IMR-90 (cell line): ENCODE results near the gene SLC6A17. TPM values are rescaled to one million over a fixed set of nuclear protein-coding genes. Genes with fewer than 3 reads are reported as not detected.

Experiments
- ATAC-seq: fragments of 200-7000 bp; cut with Tn5 transposase; 2 replicates; pipeline ENCODE4 v1.9.1; 2020; ENCODE audit warnings: low read depth, mild to moderate bottlenecking, moderate library complexity
- BruUV-seq: library from RNA; stranded (reverse); fragments of 400-500 nt; replicated peaks from 2 replicates; lab custom pipeline; 2021; lab: Mats Ljungman, UMichigan
- CTCF ChIA-PET: fragments of 300-600 bp; formaldehyde crosslinking; extraction: SDS; loops from one replicate; lab custom pipeline; 2021; ENCODE audit warnings: antibody characterized with exemption; lab: Yijun Ruan, JAX
- POLR2A ChIA-PET: fragments of 300-600 bp; sonication (Branson Sonifier 250); formaldehyde crosslinking; loops from one replicate; lab custom pipeline; 2022; ENCODE audit warnings: antibody characterized with exemption; ENCODE audit not compliant: unreplicated experiment; lab: Charles Lee
- DNase-seq: peaks from one replicate; pipeline ENCODE4 v3.0.0; 2013
- H2AFZ ChIP-seq: replicated peaks from 2 replicates; pipeline ENCODE3; 2013; ENCODE audit warnings: low read length, mild to moderate bottlenecking; ENCODE audit not compliant: poor library complexity
- H2AK5ac ChIP-seq: 2 replicates; pipeline ENCODE4 v1.6.1; 2013; ENCODE audit warnings: low read depth, low read length, inconsistent platforms
- H2AK9ac ChIP-seq: replicated peaks from 2 replicates; pipeline ENCODE3; 2013; ENCODE audit warnings: mild to moderate bottlenecking, low read depth, low read length, moderate library complexity; ENCODE audit not compliant: poor library complexity
- H2BK120ac ChIP-seq: 2 replicates; pipeline ENCODE4 v1.6.1; 2013; ENCODE audit warnings: low read depth, low read length, inconsistent platforms
- H2BK15ac ChIP-seq: 3 replicates; pipeline ENCODE4 v1.6.1; 2013; ENCODE audit warnings: low read depth, low read length, inconsistent platforms
- H2BK20ac ChIP-seq: 2 replicates; pipeline ENCODE4 v1.6.1; 2013; ENCODE audit warnings: low read depth, mild to moderate bottlenecking, inconsistent platforms, low read length, moderate library complexity
- H2BK5ac ChIP-seq: 2 replicates; pipeline ENCODE4 v1.6.1; 2013; ENCODE audit warnings: mild to moderate bottlenecking, low read depth, low read length, inconsistent platforms; ENCODE audit not compliant: poor library complexity, severe bottlenecking
- H3K14ac ChIP-seq: replicated peaks from 2 replicates; pipeline ENCODE4 v1.6.1; 2013; ENCODE audit warnings: low read depth, low read length, inconsistent platforms
- H3K18ac ChIP-seq: 2 replicates; pipeline ENCODE4 v1.6.1; 2013; ENCODE audit warnings: low read depth, low read length, control low read depth
- H3K23ac ChIP-seq: 2 replicates; pipeline ENCODE4 v1.6.1; 2013; ENCODE audit warnings: low read depth, low read length, inconsistent platforms
- H3K27ac ChIP-seq: 2 replicates; pipeline ENCODE4 v1.5.1; 2013; ENCODE audit warnings: mild to moderate bottlenecking, control low read depth, low read length; ENCODE audit not compliant: insufficient read depth
- H3K27me3 ChIP-seq: 2 replicates; pipeline ENCODE4 v1.6.1; 2013; ENCODE audit warnings: low read length; ENCODE audit not compliant: control insufficient read depth, insufficient read depth
- H3K36me3 ChIP-seq: 2 replicates; pipeline ENCODE4 v1.6.1; 2013; ENCODE audit warnings: low read length, mixed read lengths; ENCODE audit not compliant: control insufficient read depth, insufficient read depth
- H3K4ac ChIP-seq: 2 replicates; pipeline ENCODE4 v1.6.1; 2013; ENCODE audit warnings: low read depth, low read length, inconsistent platforms
- H3K4me1 ChIP-seq: 2 replicates; pipeline ENCODE4 v1.6.1; 2013; ENCODE audit warnings: low read length, mixed read lengths; ENCODE audit not compliant: control insufficient read depth, insufficient read depth
- H3K4me2 ChIP-seq: 2 replicates; pipeline ENCODE4 v1.6.1; 2013; ENCODE audit warnings: low read depth, mild to moderate bottlenecking, control low read depth, low read length, moderate library complexity
- H3K4me3 ChIP-seq: 2 replicates; pipeline ENCODE4 v1.5.1; 2013; ENCODE audit warnings: low read depth, mild to moderate bottlenecking, control low read depth, low read length, moderate library complexity; ENCODE audit not compliant: insufficient read depth
- H3K56ac ChIP-seq: 2 replicates; pipeline ENCODE4 v1.6.1; 2013; ENCODE audit warnings: low read length, inconsistent platforms; ENCODE audit not compliant: insufficient read depth; ENCODE audit errors: extremely low read depth
- H3K79me1 ChIP-seq, 2 experiments: 2 replicates each; pipeline ENCODE4 v1.6.1; 2013; ENCODE audit warnings: low read length in 2 of 2, inconsistent platforms in 1 of 2, low read depth in 1 of 2
- H3K9ac ChIP-seq: 2 replicates; pipeline ENCODE4 v1.6.1; 2013; ENCODE audit warnings: low read depth, low read length, control low read depth
- H3K9me1 ChIP-seq: 2 replicates; pipeline ENCODE4 v1.6.1; 2013; ENCODE audit warnings: low read length, inconsistent platforms; ENCODE audit not compliant: insufficient read depth
- H3K9me3 ChIP-seq: 2 replicates; pipeline ENCODE4 v1.6.1; 2013; ENCODE audit warnings: low read length; ENCODE audit not compliant: control insufficient read depth, insufficient read depth
- H4K20me1 ChIP-seq: 2 replicates; pipeline ENCODE4 v1.6.1; 2013; ENCODE audit warnings: low read length, inconsistent platforms; ENCODE audit not compliant: insufficient read depth
- H4K5ac ChIP-seq: 2 replicates; pipeline ENCODE4 v1.6.1; 2013; ENCODE audit warnings: mild to moderate bottlenecking, low read depth, low read length, control low read depth
- H4K8ac ChIP-seq, 2 experiments: 2 replicates each; pipeline ENCODE4 v1.6.1; 2013; ENCODE audit warnings: low read depth in 2 of 2, low read length in 2 of 2, control low read depth in 1 of 2, inconsistent platforms in 1 of 2
- H4K91ac ChIP-seq: 2 replicates; pipeline ENCODE4 v1.6.1; 2013; ENCODE audit warnings: low read depth, low read length, inconsistent platforms; ENCODE audit not compliant: insufficient read depth
- BHLHE40 ChIP-seq: fragments of 150-350 bp; IDR thresholded peaks from 2 replicates; pipeline ENCODE4 v1.6.1; 2016; ENCODE audit warnings: mild to moderate bottlenecking, low read depth, low read length
- CEBPB ChIP-seq: IDR thresholded peaks from 2 replicates; pipeline ENCODE4 v1.6.1; 2012; ENCODE audit warnings: low read depth, low read length, improper control_type of control experiment
- FOS ChIP-seq: fragments of 150-350 bp; IDR thresholded peaks from 2 replicates; pipeline ENCODE4 v1.6.1; 2016; ENCODE audit warnings: low read depth, low read length
- MAZ ChIP-seq: IDR thresholded peaks from 2 replicates; pipeline ENCODE4 v1.6.1; 2012; ENCODE audit warnings: low read depth, mild to moderate bottlenecking, low read length, improper control_type of control experiment, moderate library complexity, borderline replicate concordance
- NFE2L2 ChIP-seq: fragments of 150-350 bp; IDR thresholded peaks from 2 replicates; pipeline ENCODE4 v1.6.1; 2016; ENCODE audit warnings: low read depth, mild to moderate bottlenecking, low read length
- POLR2A ChIP-seq: IDR thresholded peaks from 2 replicates; pipeline ENCODE4 v1.6.1; 2012; ENCODE audit warnings: mild to moderate bottlenecking, low read depth, low read length
- RAD21 ChIP-seq: IDR thresholded peaks from 2 replicates; pipeline ENCODE4 v1.6.1; 2012; ENCODE audit warnings: low read length, improper control_type of control experiment
- RCOR1 ChIP-seq: IDR thresholded peaks from 2 replicates; pipeline ENCODE4 v1.6.1; 2012; ENCODE audit warnings: mild to moderate bottlenecking, low read length, improper control_type of control experiment; ENCODE audit not compliant: insufficient replicate concordance
- WGBS, 2 experiments: methylation state at CpG; one replicate each; pipeline versions ENCODE4 v1.1.5 to v1.1.7; 2013; ENCODE audit warnings: missing lambda C conversion rate in 2 of 2; ENCODE audit not compliant: insufficient read length in 1 of 2; ENCODE audit errors: extremely low coverage in 2 of 2; 5-methylcytosine and 5-hydroxymethylcytosine counted together
- dilution Hi-C: fragments of 300-500 bp; cut with HindIII; formaldehyde crosslinking; loops from one replicate; pipeline ENCODE4 v1.14.3; 2018; ENCODE audit warnings: low sequenced_read_pairs; ENCODE audit not compliant: unreplicated experiment
- in situ Hi-C: fragments of 300-500 bp; cut with MboI; formaldehyde crosslinking; loops from 3 replicates; pipeline ENCODE4 v1.14.3; 2019; ENCODE audit warnings: low sequenced_read_pairs, inconsistent platforms, mixed read lengths
- intact Hi-C: fragments of 100-400 bp; cut with micrococcal nuclease; formaldehyde crosslinking; loops from 2 replicates; pipeline ENCODE4 v1.10.0; 2022
- polyA plus RNA-seq, 3 experiments: library from polyadenylated mRNA; depleted of rRNA; stranded (reverse); fragments of >200 nt; gene quantifications; 2 replicates each; pipeline ENCODE4 v1.2.3, GENCODE V29; 2012; ENCODE audit warnings: low replicate concordance in 1 of 3
- total RNA-seq: library from RNA; depleted of rRNA; stranded (reverse); fragments of >200 nt; gene quantifications from 2 replicates; pipeline ENCODE4 v1.2.3, GENCODE V29; 2012
- TF ChIP-seq, protein P1 (sequence below): conservative IDR thresholded peaks from 2 replicates; pipeline ENCODE4 v1.5.1; 2012; ENCODE audit warnings: mild to moderate bottlenecking, low read depth, low read length, improper control_type of control experiment

The SLC6A17 gene
- total and polyA plus RNA-seq, 2 of the 4 experiments (the other 2 are of a cell fraction): 0.54 to 0.82 TPM

DNA sequence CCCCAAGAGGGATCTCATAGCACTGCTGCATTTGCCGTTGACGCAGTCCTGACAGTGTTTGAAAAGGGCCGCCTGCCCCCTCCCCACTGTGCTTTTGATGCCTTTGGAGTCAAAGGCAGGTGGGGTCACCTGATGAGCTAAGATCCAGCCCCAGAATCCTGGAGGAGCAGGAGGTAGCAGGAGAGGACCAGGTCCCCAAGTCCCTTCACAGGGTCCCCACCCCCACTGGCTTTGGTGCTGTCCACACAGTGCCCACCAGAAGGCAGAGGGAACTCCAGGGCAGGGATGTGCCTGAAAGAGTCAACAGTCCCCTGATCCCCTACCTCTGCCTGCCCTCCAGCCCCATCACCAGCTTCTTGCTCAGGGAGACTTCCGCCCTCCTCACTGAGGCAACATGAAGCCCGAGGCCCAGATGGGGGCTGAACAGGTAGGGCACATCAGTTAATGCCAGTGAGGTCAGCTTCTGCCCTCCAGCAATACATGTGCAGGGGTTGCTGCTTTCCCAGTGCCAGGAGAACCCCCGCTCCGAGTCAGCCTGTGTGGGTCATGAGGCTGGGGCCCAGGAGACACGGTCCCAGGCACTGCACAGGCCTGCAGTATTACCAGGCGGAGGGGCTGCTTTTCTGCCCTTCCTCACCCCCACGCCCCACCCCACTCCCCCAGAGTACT is 51.0 kb downstream of the SLC6A17 start:
- H3K4me1 ChIP-seq: 0 out of 2 replicates have a peak, but pooled peaks cover 1% of the 10 kb centered on the region
- no peak overlapping the region for H3K23ac ChIP-seq
- no peaks in the 10 kb centered on the region for H3K9me1 ChIP-seq
- H3K9ac ChIP-seq: no peak overlapping the region
- no peak overlapping the region for H2AK9ac ChIP-seq
- DNase-seq (no peak), ATAC-seq (no peak)
- H3K27ac ChIP-seq: no peak overlapping the region
- CTCF ChIA-PET: interaction anchor here (3.5 to 4.4 kb wide), 2 partner anchors 259 to 295 kb away, joined by 30 to 31 read pairs; no protein-coding TSS in a partner anchor
- no peak overlapping the region for H3K14ac ChIP-seq
- H3K18ac ChIP-seq: no peak overlapping the region
- H3K36me3 ChIP-seq: no peaks in the 10 kb centered on the region
- no peak overlapping the region for H3K4me2 ChIP-seq
- in situ Hi-C loops: loop anchor here (5.0 to 10.0 kb wide), 3 partner anchors 106 to 261 kb away; no protein-coding TSS in a partner anchor
- H4K5ac ChIP-seq: no peak overlapping the region
- H3K27me3 ChIP-seq: no peaks in the 10 kb centered on the region; the same call in 1 of the 2 replicates
- H2BK5ac ChIP-seq: no peak overlapping the region
- H2BK15ac ChIP-seq: no peak overlapping the region
- H4K8ac ChIP-seq: no peak overlapping the region
- no peaks in the 10 kb centered on the region for H3K79me1 ChIP-seq
- TF ChIP-seq MAZ: no peak
- TF ChIP-seq NFE2L2: no peak
- TF ChIP-seq POLR2A: no peak
- no peak for TF ChIP-seq RCOR1
- TF ChIP-seq, protein P1, sequence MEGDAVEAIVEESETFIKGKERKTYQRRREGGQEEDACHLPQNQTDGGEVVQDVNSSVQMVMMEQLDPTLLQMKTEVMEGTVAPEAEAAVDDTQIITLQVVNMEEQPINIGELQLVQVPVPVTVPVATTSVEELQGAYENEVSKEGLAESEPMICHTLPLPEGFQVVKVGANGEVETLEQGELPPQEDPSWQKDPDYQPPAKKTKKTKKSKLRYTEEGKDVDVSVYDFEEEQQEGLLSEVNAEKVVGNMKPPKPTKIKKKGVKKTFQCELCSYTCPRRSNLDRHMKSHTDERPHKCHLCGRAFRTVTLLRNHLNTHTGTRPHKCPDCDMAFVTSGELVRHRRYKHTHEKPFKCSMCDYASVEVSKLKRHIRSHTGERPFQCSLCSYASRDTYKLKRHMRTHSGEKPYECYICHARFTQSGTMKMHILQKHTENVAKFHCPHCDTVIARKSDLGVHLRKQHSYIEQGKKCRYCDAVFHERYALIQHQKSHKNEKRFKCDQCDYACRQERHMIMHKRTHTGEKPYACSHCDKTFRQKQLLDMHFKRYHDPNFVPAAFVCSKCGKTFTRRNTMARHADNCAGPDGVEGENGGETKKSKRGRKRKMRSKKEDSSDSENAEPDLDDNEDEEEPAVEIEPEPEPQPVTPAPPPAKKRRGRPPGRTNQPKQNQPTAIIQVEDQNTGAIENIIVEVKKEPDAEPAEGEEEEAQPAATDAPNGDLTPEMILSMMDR: no peak
- TF ChIP-seq BHLHE40: no peak
- no peak for TF ChIP-seq FOS
- TF ChIP-seq RAD21: no peak
- no peak for TF ChIP-seq CEBPB
- H3K4me3 ChIP-seq: no peak overlapping the region
- dilution Hi-C loops: no loop called here
- WGBS, 2 experiments: 50% methylated on average over 1 of the region's 10 CpGs; no CpG with 5 or more reads in 1 of the 2 experiments
- H2BK120ac ChIP-seq: no peak overlapping the region
- no peak overlapping the region for H3K4ac ChIP-seq
- no peak overlapping the region for H4K91ac ChIP-seq
- H3K9me3 ChIP-seq: no peaks in the 10 kb centered on the region
- H2AK5ac ChIP-seq: no peak overlapping the region
- no peak overlapping the region for H2BK20ac ChIP-seq
- H3K56ac ChIP-seq: no peak overlapping the region
- POLR2A ChIA-PET: no interaction called here
- intact Hi-C loops: no loop called here
- H4K20me1 ChIP-seq: no peaks in the 10 kb centered on the region
- H2AFZ ChIP-seq: no peak overlapping the region
- no TSS peak for BruUV-seq
